G401.6 (cell line): ENCODE measurements around the gene GATB.
"Not testable (repeated sequence)": the region's sequence is repeated elsewhere in the genome, so short reads cannot be mapped to it uniquely, and the experiment has no call there.

ENCODE experiments used
- FAIRE-seq: peaks from 2 replicates; lab custom pipeline; 2012; peaks lifted over from hg19 to GRCh38; lab: Jason Lieb, UNC

GATB gene

DNA sequence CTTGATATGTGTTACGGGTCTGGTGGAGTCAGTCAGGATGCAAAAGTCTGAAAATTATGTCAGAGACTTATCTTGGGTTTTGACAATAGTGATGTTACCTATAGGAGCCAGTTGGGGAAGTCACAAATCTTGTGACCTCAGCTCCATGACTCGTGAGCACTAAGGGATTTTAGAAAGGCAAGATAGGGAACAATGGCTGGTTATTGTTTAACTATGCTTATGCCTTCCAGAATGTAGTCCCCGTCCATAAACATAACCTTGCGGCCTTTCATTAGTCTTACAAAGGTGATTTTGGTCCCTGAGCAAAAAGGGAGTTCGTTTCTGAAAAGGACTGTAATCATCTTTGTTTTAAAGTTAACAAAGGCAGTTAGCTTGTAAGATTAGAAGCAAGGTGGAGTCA is 23.9 kb upstream of the GATB start:
- no peak for FAIRE-seq

DNA sequence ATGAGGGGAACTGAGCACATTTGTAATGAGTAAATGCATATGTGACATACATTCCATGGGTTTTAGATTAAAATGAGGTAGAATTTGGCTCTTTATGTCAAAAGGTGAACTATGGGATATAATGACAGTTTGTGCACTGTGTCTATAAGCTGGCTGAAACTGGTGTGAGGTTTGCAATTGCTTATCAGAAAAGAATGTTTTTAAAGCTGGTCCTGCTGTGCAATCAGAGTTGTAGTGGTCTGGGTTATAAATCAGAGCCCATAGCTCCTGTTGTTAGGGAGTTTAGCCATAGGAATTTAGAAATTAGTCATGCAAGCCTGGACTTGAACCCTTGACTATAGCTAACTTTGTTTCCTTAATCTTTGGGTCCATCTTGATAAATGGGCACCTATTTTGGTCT is 23.1 kb upstream of the GATB start:
- no peak for FAIRE-seq

DNA sequence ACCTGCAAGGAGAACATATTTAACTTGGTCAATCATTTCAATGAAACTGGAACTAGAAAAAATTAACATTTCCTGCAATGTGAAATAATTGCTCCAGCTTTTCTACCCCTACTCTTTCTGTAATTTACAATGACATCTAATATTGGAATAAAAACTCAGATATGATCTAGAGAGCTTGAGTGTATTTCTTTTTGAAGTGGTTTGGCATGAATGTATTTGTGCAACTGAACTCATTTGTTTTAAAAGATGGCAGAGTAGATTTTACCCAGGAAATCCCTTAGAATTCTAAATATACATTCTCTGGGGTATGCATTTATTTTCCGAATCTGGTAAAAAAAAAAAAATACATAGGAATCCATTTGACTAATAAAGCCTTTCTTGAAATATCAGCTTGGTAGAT is 21.5 kb upstream of the GATB start:
- no peak for FAIRE-seq

DNA sequence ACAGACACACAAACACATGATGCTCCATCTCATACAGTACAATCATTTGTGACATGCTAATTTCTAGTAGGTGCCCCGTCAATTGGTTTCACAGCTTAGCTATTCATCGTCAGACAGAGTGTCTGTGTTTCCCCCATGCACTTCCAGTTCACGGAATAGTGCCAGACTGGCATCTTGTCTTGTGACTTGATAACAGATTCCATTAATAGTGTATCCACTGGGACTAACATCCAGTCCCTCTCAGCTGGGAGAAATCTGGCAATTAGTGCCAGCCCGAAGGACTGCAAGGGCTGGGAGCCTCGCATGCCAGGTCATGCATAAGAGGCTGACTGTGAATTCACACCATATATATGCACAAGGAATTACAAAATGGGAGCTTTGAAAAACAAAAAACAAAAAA is 20.2 kb upstream of the GATB start:
- no peak for FAIRE-seq

DNA sequence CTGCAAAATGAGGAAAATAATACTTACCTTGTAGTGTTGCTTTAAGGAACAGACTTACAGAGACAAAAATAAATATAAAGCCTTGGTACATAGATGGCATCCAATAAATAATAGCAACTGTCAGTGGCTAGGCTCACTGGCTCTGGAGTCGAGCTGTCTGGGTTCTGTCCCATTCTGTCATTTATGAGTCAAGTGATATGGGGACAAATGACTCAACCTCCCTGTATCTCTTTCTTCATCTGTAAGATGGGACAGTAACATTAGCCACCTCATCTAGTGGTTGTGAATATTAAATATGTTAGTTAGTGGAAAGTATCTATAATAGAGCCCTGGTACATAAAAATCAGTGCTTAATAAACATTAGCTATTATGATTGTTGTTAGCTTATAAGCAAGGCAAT is 16.7 kb upstream of the GATB start:
- no peak for FAIRE-seq

DNA sequence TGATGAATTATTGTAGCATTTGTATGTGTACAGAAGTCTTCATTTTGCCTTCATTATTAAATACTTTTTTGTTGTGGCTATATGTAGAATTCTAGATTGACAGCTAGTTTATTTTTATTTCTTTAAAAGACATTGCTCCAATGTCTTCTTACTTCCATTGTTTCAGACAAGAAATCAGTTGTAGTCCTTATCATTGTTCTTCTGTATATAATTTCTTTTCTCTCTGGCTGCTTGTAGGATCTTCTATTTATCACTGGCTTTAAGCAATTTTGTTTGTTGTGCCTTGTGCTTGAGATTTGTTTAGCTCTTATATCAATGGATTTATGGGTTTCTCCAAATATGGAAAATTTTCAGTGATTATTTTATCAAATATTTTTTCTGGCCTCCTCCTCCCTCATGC is 13.5 kb upstream of the GATB start:
- FAIRE-seq = no peak

DNA sequence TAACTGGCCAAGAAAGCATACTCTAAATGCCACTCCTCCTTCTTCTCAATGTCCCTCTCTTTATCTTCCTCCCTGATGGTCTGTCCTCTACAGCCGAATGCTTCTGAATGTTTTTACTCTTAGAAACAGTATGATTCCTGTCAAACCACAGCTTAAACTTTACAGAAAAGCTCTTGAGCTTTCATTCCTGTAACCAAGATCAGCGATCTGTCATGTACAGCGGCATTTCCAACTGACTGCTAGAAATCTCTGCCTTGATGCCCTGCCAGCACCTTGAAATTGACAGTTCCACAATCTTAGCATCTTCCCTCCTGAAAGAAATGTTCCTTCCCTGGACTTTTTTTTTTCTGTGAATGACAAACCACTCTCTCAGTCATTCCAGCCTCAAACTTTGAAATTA is 11.5 kb upstream of the GATB start:
- no peak for FAIRE-seq

DNA sequence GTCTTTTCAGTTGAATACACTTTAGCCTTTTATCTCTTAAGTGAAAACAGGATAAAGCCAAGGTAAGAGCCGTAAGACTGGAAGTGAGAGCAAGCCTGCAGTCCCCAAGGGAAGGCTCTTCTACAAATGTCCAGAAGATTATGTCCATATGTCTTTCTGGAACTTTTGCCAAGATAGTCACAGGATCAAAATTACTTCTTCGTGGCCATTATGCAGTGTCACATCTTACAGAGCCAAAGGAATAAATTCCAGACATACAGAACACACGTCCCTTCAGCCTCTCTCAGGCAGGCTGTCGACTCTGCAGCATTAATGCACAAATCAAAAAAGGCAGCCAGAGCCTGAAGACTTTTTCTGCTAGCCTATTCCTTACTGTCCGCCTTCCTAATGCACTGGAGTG is 10.9 kb upstream of the GATB start:
- FAIRE-seq = no peak

DNA sequence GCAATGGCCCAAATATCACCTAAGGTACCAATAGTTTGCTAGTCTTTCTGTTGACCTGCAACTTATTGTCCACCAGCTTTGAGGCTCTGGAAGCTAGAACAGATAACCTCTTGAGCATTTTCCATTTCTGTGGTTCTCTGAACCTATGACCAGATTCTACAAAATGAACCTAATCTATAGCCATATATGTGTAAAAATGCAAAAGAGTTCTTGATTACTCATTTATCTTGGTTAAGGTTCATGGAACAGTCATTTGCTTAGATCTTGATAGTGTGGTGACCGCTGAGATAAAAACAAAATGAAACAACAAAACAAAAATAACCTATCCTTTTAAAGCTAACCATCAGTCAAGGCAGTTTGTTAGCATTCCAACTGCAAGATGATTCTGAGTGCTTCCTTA is 9.3 kb upstream of the GATB start:
- no peak for FAIRE-seq

DNA sequence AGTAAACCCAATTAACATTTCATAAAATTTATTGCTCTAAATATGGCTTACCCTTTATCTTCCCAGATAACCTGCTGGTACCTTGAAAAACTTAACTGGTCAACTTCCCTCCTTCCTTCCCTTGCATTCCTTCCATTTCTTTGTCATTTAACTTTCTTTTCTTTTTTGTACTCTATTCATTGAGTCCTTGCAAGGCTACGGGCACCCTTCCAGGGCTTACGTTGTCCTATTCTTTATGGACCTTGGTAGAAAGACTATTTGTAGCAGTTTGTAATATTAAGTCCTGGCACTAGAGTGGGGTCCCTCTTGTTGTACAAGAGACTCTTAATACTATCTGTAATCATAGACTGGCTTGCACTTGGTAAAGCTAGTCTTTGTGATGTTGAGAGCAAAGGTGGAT is 8.0 kb upstream of the GATB start:
- no peak for FAIRE-seq

DNA sequence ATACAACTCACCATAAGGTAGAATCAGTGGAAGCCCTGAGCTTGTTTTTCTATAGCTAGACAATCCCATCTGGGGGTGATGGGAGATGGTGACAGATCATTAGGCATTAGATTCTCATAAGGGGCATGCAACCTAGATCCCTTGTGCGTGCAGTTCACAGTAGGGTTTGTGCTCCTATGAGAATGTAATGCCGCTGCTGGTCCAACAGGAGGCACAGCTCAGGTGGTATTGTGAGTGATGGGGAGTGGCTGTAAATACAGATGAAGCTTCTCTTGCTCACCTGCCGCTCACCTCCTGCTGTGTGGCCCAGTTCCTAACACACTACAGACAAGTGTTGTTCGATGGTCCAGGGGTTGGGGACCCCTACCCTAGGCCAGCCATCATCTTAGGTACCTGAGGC is 5.9 kb upstream of the GATB start:
- no peak for FAIRE-seq

DNA sequence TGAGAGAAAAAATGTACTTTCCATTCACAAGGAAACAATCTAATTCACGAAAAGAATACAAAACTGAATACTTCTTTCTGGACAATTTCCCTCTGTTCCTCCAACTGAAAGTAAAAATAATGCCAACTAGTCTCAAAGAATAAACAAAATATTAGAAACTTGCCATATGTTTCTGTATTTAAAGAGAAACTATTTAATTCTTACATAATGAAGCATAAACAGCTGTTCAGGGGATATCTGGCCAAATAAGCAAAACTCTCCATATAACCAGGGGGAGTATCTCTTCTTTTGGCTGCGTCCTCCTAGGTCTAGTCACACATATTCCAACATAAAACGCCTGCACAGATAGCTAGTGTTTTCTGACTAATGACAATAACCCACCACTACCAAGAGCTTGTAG is 805 bp downstream of the GATB start:
- no peak for FAIRE-seq

DNA sequence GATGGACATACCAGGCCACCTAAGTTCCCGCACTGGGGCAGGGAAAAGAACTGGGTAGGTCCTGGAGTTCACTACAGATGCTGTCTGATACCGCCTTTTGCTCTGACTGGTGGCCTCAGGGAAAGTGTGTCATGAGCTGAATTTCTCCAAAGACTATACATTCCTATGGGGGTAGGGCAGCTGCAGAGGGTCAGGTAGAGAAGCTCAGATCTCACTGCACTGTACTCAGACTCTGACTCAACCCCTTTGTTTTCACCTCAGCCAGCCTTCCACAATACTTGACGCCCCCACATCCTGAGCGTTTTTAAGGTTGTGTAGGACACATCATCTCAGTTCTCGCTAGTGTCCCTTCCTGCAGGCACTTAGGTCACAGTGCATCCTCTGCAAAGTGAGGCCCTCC is 7.8 kb downstream of the GATB start:
- no peak for FAIRE-seq

DNA sequence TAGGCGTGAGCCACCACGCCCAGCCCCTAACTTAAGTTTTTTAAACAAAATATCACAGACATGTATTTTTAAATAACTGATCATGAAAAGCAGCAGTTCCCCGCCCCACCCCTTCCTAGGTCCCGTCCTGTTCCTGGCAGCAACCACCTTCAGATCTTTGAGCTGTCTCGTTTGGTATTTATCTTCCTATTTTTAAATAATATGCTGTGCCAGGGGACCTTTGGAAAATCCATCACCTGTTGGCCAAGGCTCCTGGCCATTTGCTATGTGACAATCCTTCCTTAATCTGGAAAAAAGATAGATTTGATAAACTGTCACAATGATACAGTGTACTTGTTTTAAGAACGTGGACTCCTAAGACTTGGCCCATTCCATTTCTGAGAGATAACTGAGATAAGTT is 10.7 kb downstream of the GATB start:
- no peak for FAIRE-seq

DNA sequence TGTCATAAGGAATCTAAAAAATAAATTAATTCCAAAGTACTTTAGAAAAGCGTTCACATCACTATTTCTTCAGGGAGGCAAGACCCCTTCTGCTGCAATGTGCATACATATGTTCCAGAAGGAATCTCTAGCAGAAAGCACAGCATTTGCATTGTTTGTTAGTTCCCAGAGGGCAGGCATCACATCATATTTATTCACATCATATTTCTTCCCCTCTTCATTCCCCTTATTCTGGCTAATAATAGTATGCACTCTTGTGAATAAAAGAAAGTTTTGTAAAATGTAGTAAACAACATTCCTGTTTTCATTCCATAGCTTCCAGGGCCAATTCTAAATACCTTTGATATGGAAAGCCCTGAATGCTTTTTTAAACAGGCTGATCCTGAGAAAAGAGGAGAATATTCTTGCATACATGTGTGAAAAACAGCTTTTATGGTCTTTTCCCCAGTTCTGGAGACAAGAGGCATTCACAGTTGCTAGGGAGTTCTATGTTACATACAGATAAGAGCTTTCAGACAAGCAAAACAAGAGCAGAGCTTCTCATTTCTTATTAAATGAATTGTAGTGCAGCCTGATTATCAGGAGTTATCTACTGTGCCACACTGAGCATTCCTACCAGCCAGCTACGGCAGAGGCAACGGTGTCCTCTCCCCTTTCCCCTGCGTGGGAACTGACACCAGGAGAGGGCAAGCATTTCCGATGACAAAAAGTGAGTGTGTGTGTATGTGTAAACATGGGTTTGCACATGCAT is 15.2 kb downstream of the GATB start:
- FAIRE-seq = no peak

DNA sequence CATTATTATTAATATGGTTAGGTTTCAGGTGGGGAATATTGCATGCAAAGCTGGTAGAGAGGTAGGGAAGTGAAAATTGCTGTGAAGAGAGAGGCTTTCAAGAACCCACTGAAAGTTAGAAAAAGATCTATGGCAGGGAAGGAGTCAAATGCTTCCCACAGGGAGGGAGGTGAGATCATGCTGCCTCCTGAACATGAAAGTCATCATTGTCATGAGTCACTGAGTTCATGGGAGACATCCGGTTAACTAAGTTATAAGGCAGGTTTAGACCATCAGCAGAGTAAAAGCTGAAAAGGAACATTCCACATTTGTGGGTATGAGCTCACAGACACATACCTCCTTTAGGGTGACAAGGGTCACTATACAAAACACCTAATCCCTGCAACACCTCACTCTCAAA is 16.2 kb downstream of the GATB start:
- FAIRE-seq = no peak

DNA sequence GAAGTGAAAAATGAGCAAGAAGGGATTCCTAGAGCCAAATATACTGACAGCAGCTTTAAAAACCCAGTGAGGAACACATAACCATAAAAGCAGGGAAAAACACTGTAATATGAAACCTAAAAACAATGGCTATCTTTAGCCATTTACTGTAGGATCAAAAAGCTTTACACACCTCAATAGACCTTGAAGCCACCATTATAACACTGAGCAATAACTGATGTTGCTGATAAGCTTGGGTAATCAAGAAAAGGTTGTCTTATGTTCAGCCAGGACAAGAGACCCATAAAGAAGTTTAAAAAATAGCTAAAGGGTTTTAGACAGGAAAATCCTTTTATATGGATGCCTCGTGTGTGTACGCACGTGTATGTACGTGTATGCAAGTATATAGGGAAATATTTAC is 16.9 kb downstream of the GATB start:
- no peak for FAIRE-seq

DNA sequence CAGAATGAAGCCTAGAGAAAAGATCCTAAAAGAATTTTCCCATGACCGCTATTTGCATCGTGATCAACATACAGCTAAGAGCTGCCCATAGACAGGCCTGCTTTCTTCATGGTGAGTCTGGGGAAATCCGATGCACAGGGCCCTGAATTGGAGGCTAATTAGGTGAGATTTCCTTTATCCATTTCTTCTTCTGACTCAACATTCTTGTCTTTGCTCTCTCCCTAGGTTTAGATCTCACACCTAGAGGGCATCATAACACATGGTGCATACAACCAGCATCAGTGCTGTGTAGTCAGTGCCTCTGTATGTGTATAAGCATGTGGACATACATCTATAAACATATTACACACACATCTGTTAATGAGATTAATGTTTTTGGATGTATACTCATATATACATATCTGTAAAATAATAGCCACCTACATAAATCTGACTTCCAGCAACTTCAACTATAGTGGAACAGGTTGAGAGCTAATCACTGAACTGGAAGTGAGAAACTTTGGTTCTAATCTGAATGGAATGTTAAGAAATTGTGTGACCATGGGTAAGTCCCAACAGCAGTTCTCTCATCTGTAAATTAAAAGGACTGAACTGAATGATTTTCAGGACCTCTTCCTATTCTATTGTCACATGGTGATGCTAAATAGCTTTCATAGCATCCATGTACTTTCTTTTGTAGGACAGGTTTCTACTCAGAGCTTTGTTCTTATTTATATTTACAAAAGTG is 17.5 kb downstream of the GATB start:
- no peak for FAIRE-seq

DNA sequence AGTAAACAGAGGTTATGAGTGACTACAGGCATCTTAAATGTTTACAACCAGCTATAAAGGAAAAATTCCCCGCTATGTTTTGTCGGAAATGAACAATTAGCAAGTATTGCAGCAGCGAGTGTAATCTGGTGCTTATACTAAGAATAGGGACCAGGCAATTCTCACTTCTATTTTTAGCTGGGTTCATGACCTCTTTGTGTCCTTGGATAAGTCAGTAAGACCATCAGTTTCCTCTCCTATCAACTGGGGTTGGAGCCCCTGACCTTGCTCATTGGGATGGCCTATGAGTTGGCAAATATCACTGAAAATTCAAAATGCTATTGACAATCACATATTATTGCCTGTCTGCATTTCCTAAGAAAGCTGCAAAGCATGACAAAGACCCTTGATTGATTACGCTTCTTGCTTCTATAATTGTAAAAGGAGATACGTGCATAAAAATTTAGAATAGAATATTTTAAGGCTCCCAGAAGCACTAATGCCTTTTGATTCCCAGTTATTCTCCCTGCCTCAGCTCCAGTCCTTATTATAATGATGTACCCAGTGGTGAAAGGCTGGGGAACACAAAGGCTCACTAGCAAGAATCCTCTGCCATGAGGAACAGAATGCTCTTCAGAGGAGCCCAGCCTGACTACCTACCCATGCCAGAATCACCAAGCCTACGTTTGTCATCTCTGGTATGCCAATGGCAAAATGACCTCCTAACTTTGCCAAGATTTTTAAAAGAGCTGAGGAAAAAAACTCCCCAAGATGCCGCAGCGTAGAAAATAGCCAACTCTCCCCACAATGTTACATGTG is 21.9 kb downstream of the GATB start:
- FAIRE-seq = no peak

DNA sequence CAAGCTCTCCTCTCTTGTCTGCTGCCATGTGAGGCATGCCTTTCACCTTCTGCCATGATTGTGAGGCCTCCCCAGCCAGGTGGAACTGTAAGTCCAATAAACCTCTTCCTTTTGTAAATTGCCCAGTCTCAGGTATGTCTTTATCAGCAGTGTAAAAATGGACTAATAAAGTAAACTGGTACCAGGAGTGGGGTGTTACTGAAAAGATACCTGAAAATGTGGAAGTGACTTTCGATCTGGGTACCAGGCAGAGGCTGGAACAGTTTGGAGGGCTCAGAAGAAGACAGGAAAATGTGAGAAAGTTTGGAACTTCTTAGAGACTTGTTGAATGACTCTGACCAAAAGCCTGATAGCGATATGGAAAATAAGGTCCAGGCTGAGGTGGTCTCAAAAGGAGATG is 24.0 kb downstream of the GATB start:
- not testable (repeated sequence) for FAIRE-seq

DNA sequence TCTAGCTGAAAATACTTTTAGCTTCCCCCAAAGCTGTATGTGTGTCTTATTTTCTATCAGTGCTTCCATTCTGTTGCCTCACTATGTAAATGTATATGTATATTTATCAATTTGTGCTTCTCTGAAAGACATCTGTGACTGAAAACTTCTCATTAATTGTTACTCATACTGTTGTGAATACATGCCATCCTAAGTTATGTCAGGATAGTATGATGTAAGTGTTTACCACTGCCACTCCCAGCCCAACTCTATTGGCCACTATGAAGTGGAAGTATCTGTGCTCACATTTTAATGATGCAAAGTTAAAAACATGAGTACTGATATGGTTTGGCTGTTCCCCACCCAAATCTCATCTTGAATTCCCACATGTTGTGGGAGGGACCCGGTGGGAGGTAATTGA is 24.4 kb downstream of the GATB start:
- no peak for FAIRE-seq

DNA sequence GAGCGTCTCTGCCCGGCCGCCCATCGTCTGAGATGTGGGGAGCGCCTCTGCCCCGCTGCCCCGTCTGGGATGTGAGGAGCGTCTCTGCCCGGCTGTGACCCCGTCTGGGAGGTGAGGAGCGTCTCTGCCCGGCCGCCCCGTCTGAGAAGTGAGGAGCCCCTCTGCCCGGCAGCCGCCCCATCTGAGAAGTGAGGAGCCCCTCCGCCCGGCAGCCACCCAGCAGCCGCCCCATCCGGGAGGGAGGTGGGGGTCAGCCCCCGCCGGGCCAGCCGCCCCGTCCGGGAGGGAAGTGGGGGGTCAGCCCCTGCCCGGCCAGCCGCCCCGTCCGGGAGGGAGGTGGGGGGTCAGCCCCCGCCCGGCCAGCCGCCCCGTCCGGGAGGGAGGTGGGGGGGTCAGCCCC is 29.1 kb downstream of the GATB start:
- FAIRE-seq = not testable (repeated sequence)
